ENCODE measurements around the gene TEX22. TPM values are rescaled to one million over a fixed set of nuclear protein-coding genes. Genes with fewer than 3 reads are reported as not detected.

Gene TEX22
- total RNA-seq, 3 donors from 2014 or later: 0.71 to 1.7 (median 1.2) TPM

GRCh38 chr14:105461903-105462302, 63.6 kb downstream of the TEX22 start:
- Mint-ChIP-seq H3K4me3 (no peak overlapping the region), H3K9me3 (no peaks in the 10 kb centered on the region), H3K36me3 (ENCODE audit: insufficient read depth) (no peaks in the 10 kb centered on the region), H3K4me1 (ENCODE audit: low read depth) (no peaks in the 10 kb centered on the region), H3K27me3 (ENCODE audit: low read depth) (no peaks in the 10 kb centered on the region)
- no peak for DNase-seq
- no peak for ATAC-seq

Other genes starting within 250 kb of the TEX22 start
- 1 to 10 TPM; 2.9 to 5.4 (median 5.2) TPM for gene JAG2, start 229.8 kb upstream of the TEX22 start, total RNA-seq
- gene NUDT14, start 217.2 kb upstream of the TEX22 start, total RNA-seq: 1 to 10 TPM; 5.2 to 7.0 (median 5.7) TPM
- gene BTBD6, start 150.0 kb upstream of the TEX22 start, total RNA-seq: 10 to 100 TPM; 29.4 to 33.9 (median 33.0) TPM
- 10 to 100 TPM; 33.5 to 36.4 (median 35.4) TPM for gene BRF1, start 97.5 kb upstream of the TEX22 start, total RNA-seq
- 10 to 100 TPM; 23.1 to 27.2 (median 24.8) TPM for gene PACS2, start 83.8 kb upstream of the TEX22 start, total RNA-seq
- gene MTA1, start 21.3 kb downstream of the TEX22 start, total RNA-seq: 100 to 1,000 TPM; 154 to 166 (median 154) TPM
- 1 to 10 TPM in 1 of 3 donors, under 1 TPM in 2; 0.90 to 1.4 (median 0.91) TPM for gene CRIP2, start 76.3 kb downstream of the TEX22 start, total RNA-seq
- 10 to 100 TPM; 24.9 to 43.9 (median 33.5) TPM for gene CRIP1, start 88.3 kb downstream of the TEX22 start, total RNA-seq
- gene TEDC1, start 92.7 kb downstream of the TEX22 start, total RNA-seq: 10 to 100 TPM; 53.7 to 58.7 (median 57.8) TPM
- gene TMEM121, start 128.0 kb downstream of the TEX22 start, total RNA-seq: 10 to 100 TPM; 14.4 to 24.6 (median 19.5) TPM

Measured in activated T-cell treated with anti-CD3 and anti-CD28 coated beads, Interleukin-2, amount 50 U/mL, for 4 hours (primary cell).